Stomach (tissue), 4 donors: ENCODE results near the gene PPP2R2B.

Experiments
- CTCF ChIP-seq, 7 experiments: fragments of 450-650 bp in 4 of 7; fragments of 200-600 bp in 3 of 7; sonication (generic) in 3 of 7; IDR thresholded peaks; one replicate each; pipeline ENCODE4 v1.5.1; 2016 to 2019; ENCODE audit warnings: antibody characterized with exemption in 7 of 7, control low read depth in 2 of 7, mild to moderate bottlenecking in 1 of 7
- POLR2A ChIP-seq, 4 donors: fragments of 450-650 bp; IDR thresholded peaks; one replicate each; pipeline ENCODE4 v1.6.1; 2016; ENCODE audit warnings: antibody characterized with exemption in 4 of 4, control low read depth in 2 of 4, mild to moderate bottlenecking in 1 of 4, moderate library complexity in 1 of 4
- POLR2AphosphoS5 ChIP-seq, 3 donors: sonication (generic); formaldehyde crosslinking; IDR thresholded peaks; one replicate each; pipeline ENCODE4 v1.6.1; 2016; ENCODE audit warnings: antibody characterized with exemption in 3 of 3

DNA sequence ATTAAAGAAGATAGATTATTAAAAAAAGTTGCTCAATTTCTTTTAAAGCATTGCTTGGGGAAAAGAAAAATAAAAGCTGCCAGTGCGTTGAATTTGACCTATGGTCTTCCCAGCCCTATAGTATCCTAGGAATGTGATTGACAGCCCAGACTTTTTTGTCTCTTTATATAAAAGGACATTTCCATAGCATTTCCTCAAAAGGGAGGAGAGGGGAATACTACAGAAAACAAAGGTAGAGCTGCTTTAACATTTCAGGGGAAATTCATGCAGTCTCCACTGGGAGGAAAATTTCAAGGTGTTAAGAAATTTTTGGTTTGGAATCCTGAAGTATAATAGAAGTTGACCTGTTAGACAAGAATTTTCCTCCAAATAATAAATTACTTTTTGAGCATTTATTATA lies 344.7 kb downstream of the PPP2R2B start:
- no peak for TF ChIP-seq POLR2AphosphoS5 (IDR thresholded peaks at IDR 0.05)
- TF ChIP-seq CTCF (IDR thresholded peaks at IDR 0.05): no peak
- TF ChIP-seq POLR2A (IDR thresholded peaks at IDR 0.05): no peak
